ENCODE data around the gene SLC16A5. TPM values are rescaled to one million over a fixed set of nuclear protein-coding genes. Genes with fewer than 3 reads are reported as not detected.

Gene SLC16A5
- total RNA-seq, 4 donors from 2014 or later = 4.6 to 27.9 (median 7.7) TPM

GRCh38 chr17:75061618-75062017 is 26.1 kb upstream of the SLC16A5 start:
- no peaks in the 10 kb centered on the region for H3K27me3 ChIP-seq
- TF ChIP-seq EP300 (IDR thresholded peaks at IDR 0.05) (no peak), POLR2A (IDR thresholded peaks at IDR 0.05) (no peak), CTCF (IDR thresholded peaks at IDR 0.05) (no peak)
- H3K9me3 ChIP-seq = no peaks in the 10 kb centered on the region
- H3K4me1 ChIP-seq = peaks cover 0 to 16% (median 5%) of the 10 kb centered on the region in 4 donors
- H3K27ac ChIP-seq = no peak overlapping the region
- 85 to 87% methylated on average over 8 of the region's 8 CpGs for WGBS, 2 donors
- DNase-seq (ENCODE audit: low spot score in 2 of 2) = no peak
- H3K36me3 ChIP-seq = peaks cover 0 to 72% (median 16%) of the 10 kb centered on the region in 3 donors
- no peak overlapping the region for H3K4me3 ChIP-seq

- no peak overlapping the region for H3K4me3 ChIP-seq
- H3K9me3 ChIP-seq = no peaks in the 10 kb centered on the region
- no peak for DNase-seq (ENCODE audit: low spot score in 2 of 2)
- 84 to 89% methylated on average over 13 of the region's 13 CpGs for WGBS, 2 donors
- peaks cover 0 to 67% (median 16%) of the 10 kb centered on the region in 3 donors for H3K36me3 ChIP-seq
- H3K4me1 ChIP-seq = peaks cover 0 to 16% (median 5%) of the 10 kb centered on the region in 4 donors
- TF ChIP-seq EP300 (IDR thresholded peaks at IDR 0.05) = no peak
- no peak for TF ChIP-seq POLR2A (IDR thresholded peaks at IDR 0.05)
- TF ChIP-seq CTCF (IDR thresholded peaks at IDR 0.05) = no peak
- no peaks in the 10 kb centered on the region for H3K27me3 ChIP-seq
- no peak overlapping the region for H3K27ac ChIP-seq
Measured at GRCh38 chr17:75063201-75063600, 24.6 kb upstream of the SLC16A5 start.

DNA sequence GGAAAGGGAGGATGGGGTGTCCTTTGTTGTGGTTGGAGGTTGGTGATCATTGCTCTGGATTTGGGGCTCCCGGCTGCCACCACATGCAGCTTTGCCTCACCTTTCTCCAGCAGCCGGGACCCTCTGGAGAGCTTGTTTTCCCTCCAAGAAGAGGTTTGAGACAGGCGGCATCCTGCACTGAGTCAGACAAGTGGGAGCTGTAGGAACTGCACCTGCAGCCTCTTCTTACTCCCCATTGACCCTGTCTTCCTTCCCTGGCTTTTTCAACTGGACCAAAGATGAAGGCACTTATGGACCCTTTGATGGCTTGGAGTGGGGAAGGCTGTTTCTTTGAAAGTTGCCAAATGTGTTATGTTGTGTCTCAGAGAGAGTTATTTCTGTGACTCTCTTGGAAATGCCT is 24.1 kb upstream of the SLC16A5 start:
- TF ChIP-seq EP300 (IDR thresholded peaks at IDR 0.05) = no peak
- H3K9me3 ChIP-seq = no peaks in the 10 kb centered on the region

GRCh38 chr17:75064040-75064439 is 23.7 kb upstream of the SLC16A5 start:
- Histone ChIP-seq H3K4me1 (peaks cover 0 to 16% (median 5%) of the 10 kb centered on the region in 4 donors), H3K36me3 (peaks cover 0 to 67% (median 16%) of the 10 kb centered on the region in 3 donors), H3K4me3 (no peak overlapping the region), H3K27ac (no peak overlapping the region), H3K9me3 (no peaks in the 10 kb centered on the region), H3K27me3 (no peaks in the 10 kb centered on the region)
- TF ChIP-seq POLR2A (IDR thresholded peaks at IDR 0.05) (no peak), EP300 (IDR thresholded peaks at IDR 0.05) (no peak), CTCF (IDR thresholded peaks at IDR 0.05) (no peak)
- no peak for DNase-seq (ENCODE audit: low spot score in 2 of 2)
- WGBS, 2 donors = 89 to 92% methylated on average over 11 of the region's 11 CpGs

More for the DNA sequence above, 24.1 kb upstream of the SLC16A5 start:
- Histone ChIP-seq H3K4me1 (peaks cover 0 to 16% (median 5%) of the 10 kb centered on the region in 4 donors), H3K27ac (no peak overlapping the region), H3K4me3 (no peak overlapping the region), H3K36me3 (peaks cover 0 to 67% (median 16%) of the 10 kb centered on the region in 3 donors), H3K27me3 (no peaks in the 10 kb centered on the region)
- WGBS, 2 donors = 87 to 90% methylated on average over 3 of the region's 3 CpGs
- no peak for DNase-seq (ENCODE audit: low spot score in 2 of 2)

GRCh38 chr17:75064460-75064859 is 23.3 kb upstream of the SLC16A5 start:
- H3K9me3 ChIP-seq = no peaks in the 10 kb centered on the region
- H3K27ac ChIP-seq = no peak overlapping the region
- H3K36me3 ChIP-seq = peaks cover 0 to 65% (median 16%) of the 10 kb centered on the region in 3 donors
- DNase-seq (ENCODE audit: low spot score in 2 of 2) = no peak
- WGBS, 2 donors = 86% methylated on average over 8 of the region's 8 CpGs
- no peaks in the 10 kb centered on the region for H3K27me3 ChIP-seq
- peaks cover 0 to 13% (median 5%) of the 10 kb centered on the region in 4 donors for H3K4me1 ChIP-seq
- H3K4me3 ChIP-seq = no peak overlapping the region
- TF ChIP-seq POLR2A (IDR thresholded peaks at IDR 0.05) = no peak
- no peak for TF ChIP-seq CTCF (IDR thresholded peaks at IDR 0.05)
